Parathyroid adenoma (tissue), 2 donors: ENCODE measurements around the gene DBN1.

ENCODE experiments used
- H2AFZ ChIP-seq: fragments of 300-600 bp; sonication (generic); one replicate; pipeline ENCODE4 v1.7.0; 2017; ENCODE audit warnings: antibody characterized with exemption, mild to moderate bottlenecking
- H3K27ac ChIP-seq: fragments of 300-600 bp; sonication (generic); one replicate; pipeline ENCODE4 v1.7.0; 2017
- H3K27me3 ChIP-seq: fragments of 300-600 bp; sonication (generic); one replicate; pipeline ENCODE4 v1.7.0; 2017; ENCODE audit warnings: low read length; ENCODE audit not compliant: control insufficient read depth, insufficient read depth
- H3K36me3 ChIP-seq: fragments of 300-600 bp; sonication (generic); one replicate; pipeline ENCODE4 v1.7.0; 2017; ENCODE audit warnings: low read length; ENCODE audit not compliant: control insufficient read depth, insufficient read depth
- H3K4me1 ChIP-seq: fragments of 300-600 bp; sonication (generic); one replicate; pipeline ENCODE4 v1.7.0; 2017; ENCODE audit warnings: control low read depth
- H3K4me2 ChIP-seq: fragments of 300-600 bp; sonication (generic); one replicate; pipeline ENCODE4 v1.7.0; 2017; ENCODE audit warnings: low read length
- H3K4me3 ChIP-seq: fragments of 300-600 bp; sonication (generic); one replicate; pipeline ENCODE4 v1.7.0; 2017; ENCODE audit warnings: low read depth, low read length
- H3K79me2 ChIP-seq: fragments of 300-600 bp; sonication (generic); one replicate; pipeline ENCODE4 v1.7.0; 2017; ENCODE audit warnings: control low read depth
- H3K9ac ChIP-seq: fragments of 300-600 bp; sonication (generic); one replicate; pipeline ENCODE4 v1.7.0; 2017; ENCODE audit warnings: mild to moderate bottlenecking
- H3K9me3 ChIP-seq: fragments of 300-600 bp; sonication (generic); one replicate; pipeline ENCODE4 v1.7.0; 2017; ENCODE audit warnings: low read length; ENCODE audit not compliant: control insufficient read depth
- TF ChIP-seq, protein P1 (sequence below): fragments of 300-600 bp; sonication (generic); IDR thresholded peaks from one replicate; pipeline ENCODE4 v1.7.0; 2017; ENCODE audit warnings: antibody characterized with exemption, mild to moderate bottlenecking
- donor health status: primary hyperparathyroidism.

DBN1 gene

DNA sequence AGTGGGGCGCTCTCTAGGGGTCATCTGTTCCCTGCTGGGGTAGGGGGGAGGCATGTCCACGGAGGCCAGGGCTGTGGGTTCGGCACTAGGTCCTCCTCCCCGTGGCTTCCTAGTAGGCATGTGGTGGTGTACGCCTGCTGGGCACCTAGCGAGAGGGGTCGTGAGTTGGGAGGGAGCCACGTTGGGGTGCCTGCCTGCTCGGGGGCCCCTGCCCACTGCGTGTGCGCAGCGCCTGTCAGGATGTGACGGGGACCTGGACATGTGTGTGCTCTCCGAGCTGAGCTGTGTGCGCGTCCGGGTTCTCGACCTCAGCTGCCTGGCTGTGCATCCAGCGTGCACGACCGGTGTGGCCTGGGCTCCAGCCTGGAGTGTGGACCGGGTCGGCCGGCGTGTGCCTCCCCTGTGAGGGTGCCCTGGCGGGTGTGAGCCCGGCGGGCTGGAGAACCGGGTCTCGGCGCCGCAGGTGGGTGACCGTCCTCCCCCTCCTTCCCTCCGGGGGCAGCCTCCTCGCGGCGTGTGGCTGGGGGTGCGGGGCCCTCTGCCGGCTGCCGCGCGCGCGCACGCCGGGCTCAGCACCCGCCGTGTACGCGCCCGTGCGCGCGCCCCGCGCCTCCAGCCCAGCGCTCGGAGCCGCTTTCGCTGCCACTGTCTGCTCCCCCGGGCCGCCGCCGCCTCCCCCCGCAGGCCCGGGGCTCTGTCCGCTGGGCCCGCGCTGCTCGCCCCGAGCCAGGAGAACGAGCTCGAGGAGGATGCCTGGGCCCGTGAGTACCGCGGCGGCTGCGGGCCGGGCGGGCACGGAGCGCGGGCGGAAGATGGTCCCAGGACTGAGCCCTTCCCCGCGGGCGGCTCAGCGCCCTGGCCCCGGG lies 27.0 kb downstream of the DBN1 start, which contains the start of gene PRR7:
PRR7 (plus strand) TSS at position 615 of the 866 bp plus-strand sequence. CDS start 8,254 bp downstream, outside the sequence.
- H3K4me2 ChIP-seq = peak within 1 kb of the TSS; percentile 89
- H3K9me3 ChIP-seq = no peaks in the 10 kb centered on the region
- H3K4me1 ChIP-seq = peaks cover 8% of the 10 kb centered on the region
- H3K36me3 ChIP-seq = no peaks in the 10 kb centered on the region
- TF ChIP-seq, protein P1, sequence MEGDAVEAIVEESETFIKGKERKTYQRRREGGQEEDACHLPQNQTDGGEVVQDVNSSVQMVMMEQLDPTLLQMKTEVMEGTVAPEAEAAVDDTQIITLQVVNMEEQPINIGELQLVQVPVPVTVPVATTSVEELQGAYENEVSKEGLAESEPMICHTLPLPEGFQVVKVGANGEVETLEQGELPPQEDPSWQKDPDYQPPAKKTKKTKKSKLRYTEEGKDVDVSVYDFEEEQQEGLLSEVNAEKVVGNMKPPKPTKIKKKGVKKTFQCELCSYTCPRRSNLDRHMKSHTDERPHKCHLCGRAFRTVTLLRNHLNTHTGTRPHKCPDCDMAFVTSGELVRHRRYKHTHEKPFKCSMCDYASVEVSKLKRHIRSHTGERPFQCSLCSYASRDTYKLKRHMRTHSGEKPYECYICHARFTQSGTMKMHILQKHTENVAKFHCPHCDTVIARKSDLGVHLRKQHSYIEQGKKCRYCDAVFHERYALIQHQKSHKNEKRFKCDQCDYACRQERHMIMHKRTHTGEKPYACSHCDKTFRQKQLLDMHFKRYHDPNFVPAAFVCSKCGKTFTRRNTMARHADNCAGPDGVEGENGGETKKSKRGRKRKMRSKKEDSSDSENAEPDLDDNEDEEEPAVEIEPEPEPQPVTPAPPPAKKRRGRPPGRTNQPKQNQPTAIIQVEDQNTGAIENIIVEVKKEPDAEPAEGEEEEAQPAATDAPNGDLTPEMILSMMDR = no peak
- no peaks in the 10 kb centered on the region for H3K27me3 ChIP-seq
- H3K27ac ChIP-seq = peak within 1 kb of the TSS; percentile 57
- no peak within 1 kb of the TSS for H3K9ac ChIP-seq
- H3K79me2 ChIP-seq = no peaks in the 10 kb centered on the region
- H2AFZ ChIP-seq = peak within 1 kb of the TSS; percentile 76
- H3K4me3 ChIP-seq = peak within 1 kb of the TSS; percentile 49

DNA sequence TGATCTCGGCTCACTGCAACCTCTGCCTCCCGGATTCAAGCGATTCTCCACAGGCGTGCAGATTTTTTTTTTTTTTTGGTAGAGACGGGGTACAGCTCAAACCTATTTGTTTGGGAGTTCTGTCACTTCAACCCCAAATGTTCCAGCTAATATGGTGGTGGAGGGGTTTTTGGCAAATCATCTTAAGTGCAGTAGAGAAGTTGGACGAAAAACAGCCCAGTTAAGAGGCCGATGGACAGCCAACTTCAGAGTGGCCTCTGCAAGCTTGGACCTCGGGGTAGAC lies 27.6 kb downstream of the DBN1 start:
- no peak overlapping the region for H3K27ac ChIP-seq
- TF ChIP-seq, protein P1 = no peak
- peak overlapping the region; percentile 76 for H2AFZ ChIP-seq
- peaks cover 8% of the 10 kb centered on the region for H3K4me1 ChIP-seq
- no peaks in the 10 kb centered on the region for H3K9me3 ChIP-seq
- no peaks in the 10 kb centered on the region for H3K27me3 ChIP-seq
- H3K4me2 ChIP-seq = peak overlapping the region; percentile 89
- no peak overlapping the region for H3K9ac ChIP-seq
- H3K79me2 ChIP-seq = no peaks in the 10 kb centered on the region
- peak overlapping the region; percentile 49 for H3K4me3 ChIP-seq
- no peaks in the 10 kb centered on the region for H3K36me3 ChIP-seq

DNA sequence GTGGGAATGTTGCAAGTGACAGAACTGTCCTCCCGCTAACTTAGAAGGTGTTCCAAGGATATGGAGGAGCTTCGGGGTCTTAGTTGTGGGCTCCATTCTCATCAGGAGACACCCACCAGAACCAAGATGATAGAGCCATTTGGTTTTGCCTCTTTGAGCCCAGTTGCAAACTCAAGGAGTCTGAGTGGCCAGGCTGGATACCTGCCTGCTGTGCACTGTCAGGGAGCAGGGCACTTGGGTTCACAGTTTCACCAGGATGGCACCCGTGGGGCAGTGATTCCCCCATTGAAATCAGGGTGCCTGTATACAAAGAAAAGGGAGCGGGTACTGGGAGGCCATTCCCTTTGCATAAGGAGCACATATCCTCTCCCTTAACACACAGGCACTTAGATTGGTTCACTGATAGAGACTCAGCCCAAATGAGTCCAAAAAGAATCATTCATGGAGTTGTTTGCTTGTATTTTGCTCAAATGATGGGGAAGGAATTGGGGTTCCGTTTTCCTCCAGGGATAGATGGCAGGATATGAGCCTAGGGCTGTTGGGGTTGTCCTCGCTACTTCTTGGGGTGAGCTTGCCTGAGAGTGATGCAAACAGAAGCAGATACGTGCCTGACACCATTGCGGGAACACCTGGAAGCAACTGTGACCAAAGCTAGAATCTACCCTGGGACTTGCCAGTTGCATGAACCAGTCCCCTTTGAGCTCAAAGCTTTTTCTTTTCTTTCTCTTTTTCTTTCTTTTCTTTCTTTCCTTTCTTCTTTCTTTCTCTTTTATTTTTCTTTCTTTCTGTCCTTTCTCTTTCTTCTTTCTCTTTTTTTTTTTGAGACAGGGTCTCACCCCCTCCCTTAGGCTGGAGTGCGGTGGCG lies 28.1 kb downstream of the DBN1 start:
- Histone ChIP-seq H3K4me1 (peaks cover 8% of the 10 kb centered on the region), H3K79me2 (no peaks in the 10 kb centered on the region), H2AFZ (no peak overlapping the region), H3K36me3 (no peaks in the 10 kb centered on the region), H3K4me2 (no peak overlapping the region), H3K9me3 (no peaks in the 10 kb centered on the region), H3K4me3 (no peak overlapping the region), H3K27me3 (no peaks in the 10 kb centered on the region), H3K27ac (no peak overlapping the region), H3K9ac (no peak overlapping the region)
- TF ChIP-seq, protein P1 = no peak

DNA sequence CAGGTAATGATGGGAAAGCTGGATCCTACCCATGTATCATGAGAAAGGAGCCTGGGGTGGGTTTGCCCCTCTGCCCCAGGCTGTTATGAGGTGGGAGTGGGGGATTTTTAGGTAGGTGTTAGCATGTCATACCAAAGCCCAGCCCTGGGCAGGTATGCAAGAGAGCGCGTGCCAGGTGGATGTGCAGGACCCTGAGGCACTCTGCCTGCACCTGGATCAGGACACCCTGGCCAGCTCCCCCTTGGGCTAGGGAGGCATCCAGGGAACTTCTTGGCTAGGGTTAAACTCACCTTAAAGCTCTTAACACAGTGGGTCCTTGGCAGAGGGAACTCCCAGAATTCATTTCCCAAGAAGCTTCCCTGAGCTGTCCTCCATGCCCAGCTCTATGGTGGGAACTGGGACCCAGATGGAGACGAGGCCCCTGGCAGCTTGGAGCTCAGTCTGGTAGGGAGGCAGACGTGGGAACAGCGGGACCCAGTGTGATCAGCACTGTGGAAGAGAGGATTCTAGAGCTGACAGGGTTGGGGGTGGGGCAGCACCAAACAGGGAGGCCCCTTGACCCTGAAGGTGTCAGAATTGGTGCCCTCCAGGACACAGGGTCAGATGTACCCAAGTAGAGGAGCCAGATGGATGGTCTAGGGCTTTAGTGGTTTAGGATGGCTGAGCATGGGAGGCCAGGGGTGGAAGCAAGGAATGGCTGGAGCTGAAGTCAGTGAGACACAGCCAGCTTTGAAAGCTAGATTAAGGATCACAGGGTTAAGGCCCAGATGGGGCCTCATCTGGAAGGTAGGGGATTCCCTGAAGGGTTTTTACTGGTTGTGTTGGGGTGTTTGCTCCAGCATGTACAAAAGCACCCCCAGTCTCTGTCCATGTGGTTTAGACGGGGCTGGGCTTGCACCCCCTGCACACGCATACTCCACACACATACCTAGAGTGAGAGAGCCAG lies 29.1 kb downstream of the DBN1 start:
- Histone ChIP-seq H3K27ac (no peak overlapping the region), H3K4me1 (peaks cover 8% of the 10 kb centered on the region), H3K4me2 (no peak overlapping the region), H3K9ac (no peak overlapping the region), H3K4me3 (no peak overlapping the region), H2AFZ (no peak overlapping the region), H3K27me3 (no peaks in the 10 kb centered on the region), H3K79me2 (no peaks in the 10 kb centered on the region), H3K36me3 (no peaks in the 10 kb centered on the region), H3K9me3 (no peaks in the 10 kb centered on the region)
- TF ChIP-seq, protein P1 = no peak
